ENCODE data around the gene PLBD2.

The PLBD2 gene

DNA sequence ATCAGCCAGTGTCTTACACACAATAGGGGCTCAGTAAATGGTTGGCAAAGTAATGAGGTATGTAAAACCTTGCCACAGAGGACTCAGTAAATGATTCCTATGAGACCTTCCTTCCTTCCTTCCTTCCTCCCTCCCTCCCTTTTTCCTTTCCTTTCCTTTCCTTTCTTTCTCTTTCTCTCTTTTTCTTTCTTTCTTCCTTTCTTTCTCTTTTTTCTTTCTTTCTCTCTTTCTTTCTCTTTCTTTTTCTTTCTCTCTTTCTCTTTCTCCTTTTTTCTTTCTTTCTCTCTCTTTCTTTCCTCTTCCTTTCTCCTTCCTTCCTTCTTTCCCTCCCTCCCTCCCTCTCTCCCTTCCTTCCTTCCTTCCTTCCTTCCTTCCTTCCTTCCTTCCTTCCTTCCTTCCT lies 37.8 kb downstream of the PLBD2 start:
- DNase-seq (ENCODE audit: low read depth), result no peak

DNA sequence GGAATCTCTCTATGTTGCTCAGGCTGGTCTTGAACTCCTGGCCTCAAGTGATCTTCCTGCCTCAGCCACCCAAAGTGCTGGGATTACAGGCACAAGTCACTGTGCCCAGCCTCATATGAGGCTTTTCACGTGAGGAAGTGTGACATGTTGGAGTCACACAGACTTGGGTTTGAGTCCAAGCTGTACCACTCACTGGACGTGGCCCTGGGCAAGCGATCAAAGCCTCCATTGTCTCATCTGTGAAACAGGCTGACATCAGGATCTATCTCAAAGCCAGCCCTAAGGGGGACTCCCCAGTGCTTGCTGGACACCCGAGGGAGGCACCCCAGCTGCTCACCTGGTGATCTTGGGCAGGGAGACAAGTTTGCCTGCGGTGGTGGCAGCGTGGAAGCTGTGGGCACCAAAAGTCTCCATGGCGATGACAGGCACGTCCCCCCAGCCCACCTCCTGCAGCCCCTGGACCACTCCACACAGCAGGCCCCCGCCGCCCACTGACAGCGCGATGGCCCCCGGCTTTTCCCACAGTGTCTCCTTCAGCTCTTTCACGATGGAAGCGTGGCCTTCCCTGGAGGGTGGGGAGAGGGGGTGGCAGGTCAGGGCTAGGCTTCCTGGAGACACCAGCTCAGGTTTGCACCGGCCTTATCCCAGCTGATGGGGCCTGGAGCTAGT lies 38.6 kb downstream of the PLBD2 start:
- no peak for DNase-seq (ENCODE audit: low read depth)

DNA sequence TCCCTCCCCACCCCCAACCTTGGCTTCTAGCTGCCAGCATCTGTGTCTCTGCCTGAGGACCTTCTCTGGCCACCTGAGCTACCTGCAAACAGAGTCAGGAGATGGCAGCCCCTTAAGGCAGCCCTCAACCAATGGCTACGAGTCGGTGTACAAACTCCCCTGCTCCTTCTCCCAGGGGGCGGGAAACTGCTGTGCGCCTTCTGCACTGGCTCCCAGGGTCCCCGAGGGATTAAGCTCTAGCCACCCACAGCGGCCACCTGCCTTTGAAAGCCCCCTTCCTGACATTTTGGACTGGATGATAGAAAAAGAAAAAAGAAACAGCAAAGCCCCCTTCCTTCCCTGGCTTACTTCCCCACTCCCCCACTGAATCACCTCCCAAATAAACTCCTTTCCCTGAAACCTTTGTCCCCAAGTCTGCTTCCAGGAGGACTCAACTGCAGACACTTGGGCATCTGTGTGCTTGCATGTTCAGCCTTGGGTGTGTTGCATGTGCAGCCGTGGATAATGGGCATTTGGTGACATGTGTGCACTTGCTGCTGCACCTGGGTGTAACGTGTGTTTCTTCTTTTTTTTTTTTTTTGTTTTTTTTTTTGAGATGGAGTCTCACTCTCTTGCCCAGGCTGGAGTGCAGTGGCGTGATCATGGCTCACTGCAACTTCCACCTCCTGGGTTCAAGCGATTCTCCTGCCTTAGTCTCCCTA lies 39.3 kb downstream of the PLBD2 start:
- DNase-seq (ENCODE audit: low read depth), result no peak

DNA sequence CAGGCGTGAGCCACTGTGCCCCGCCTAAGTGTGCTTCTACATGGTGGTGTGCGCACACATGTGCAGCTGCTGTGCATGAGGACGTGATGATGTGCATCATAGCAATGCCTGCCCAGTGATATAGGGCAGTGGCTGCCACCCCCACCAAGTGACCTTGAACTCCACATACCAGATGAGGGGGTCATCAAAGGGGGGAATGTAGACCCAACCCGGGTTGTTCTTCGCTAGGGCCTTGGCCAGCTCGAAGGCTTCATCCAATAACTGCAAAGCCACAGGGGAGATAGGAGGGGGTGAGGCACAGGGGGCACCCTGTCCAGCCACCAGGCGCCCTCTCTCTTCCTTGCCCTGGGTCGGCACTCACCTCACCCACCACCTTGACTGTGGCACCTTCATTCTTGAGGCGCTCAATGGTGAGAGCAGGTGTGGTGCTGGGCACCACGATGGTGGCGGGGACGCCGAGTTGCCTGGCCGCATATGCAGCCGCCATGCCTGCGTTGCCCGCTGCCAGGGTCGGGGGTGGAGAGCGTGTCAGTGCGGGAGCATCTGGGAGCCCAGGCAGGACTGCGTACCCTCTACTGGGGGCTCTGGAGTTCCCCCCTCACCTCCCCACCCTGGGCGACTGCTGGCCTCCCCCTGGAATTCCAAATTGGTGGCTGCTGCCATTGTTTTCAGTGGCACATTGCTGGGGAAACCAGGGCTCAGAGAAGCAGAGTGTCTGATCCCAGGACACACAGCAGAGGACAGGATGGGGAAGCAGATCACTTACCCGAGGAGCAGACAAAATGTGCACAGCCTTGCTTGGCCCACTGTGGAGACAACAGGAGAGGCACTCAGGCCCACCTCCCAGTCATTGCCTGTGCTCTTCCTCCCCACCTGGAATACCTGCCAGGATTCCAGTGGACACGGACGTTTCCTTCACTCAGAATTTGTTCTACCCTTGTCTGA lies 40.2 kb downstream of the PLBD2 start:
- no peak for DNase-seq (ENCODE audit: low read depth)

DNA sequence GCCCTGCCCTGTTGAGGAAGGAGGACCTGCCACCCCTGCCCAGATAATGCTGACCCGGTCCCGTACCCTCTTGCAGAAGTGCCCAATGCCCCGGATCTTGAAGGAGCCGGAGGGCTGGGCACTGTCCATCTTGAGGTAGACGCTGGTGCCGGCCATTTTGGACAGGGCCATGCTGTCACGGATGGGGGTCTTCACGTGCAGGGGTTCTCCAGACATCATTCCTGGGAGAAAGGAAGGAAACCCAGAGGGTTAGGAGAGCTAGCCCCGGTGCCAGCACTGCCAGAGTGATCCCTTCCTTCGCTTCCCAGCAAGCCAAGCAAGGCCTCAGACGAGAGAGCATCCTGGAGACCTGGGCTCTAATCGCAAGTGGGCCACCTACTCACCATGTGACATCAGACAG lies 41.1 kb downstream of the PLBD2 start:
- DNase-seq (ENCODE audit: low read depth), result no peak

DNA sequence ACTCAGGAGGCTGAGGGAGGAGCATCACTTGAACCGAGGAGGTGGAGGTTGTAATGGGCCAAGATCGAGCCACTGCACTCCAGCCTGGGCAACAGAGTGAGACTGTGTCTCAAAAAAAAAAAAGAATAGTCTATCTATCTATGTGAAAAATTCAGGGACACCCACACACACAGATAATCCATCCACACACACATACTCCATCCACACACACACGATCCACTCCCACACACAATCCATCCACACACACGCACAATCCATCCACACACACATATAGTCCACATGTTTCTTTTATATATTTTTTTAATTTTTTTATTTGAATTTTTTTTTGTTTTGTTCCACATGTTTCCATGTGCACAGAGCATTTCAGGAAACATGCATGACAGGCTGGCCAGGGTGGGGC lies 42.0 kb downstream of the PLBD2 start:
- DNase-seq (ENCODE audit: low read depth), result no peak

DNA sequence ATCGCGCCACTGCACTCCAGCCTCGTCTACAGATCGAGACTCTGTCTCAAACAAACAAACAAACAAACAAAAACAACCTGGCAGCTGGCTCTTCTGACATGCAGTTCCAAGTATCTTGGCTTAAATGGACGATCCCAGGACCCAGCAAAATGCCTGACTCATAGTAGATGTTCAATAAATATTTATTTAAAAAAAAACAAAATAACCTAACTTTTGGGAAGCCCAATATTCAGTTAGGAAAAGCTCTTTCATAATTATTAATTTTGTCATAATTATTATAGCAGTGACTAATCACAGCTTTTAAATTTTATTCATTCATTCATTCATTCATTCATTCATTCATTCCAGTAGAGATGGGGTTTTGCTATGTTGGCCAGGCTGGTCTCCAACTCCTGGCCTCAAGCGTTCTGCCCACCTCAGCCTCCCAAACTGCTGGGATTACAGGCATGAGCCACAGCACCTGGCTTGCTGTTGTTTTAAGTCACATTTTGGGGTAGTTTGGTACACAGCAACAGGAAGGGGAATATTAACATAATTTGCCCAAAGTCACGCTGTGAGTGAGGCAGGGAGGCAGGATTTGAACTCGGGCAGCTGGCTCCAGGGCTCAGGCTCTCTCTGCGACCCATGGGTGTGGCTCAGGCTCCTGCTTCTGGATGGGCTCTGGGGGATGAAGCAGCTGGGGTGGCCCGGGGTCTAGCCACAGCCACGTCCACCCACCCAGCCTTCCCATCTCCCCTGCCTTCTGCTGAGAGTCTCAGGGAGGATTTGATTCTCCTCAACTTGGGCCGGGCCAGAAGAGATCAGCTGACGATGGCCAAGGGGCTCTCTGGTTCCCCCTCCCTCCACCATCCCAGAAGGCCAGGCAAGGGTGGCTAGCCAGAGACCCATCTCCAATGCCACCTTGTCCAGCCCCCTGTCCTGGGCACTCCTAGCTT lies 42.9 kb downstream of the PLBD2 start:
- no peak for DNase-seq (ENCODE audit: low read depth)

DNA sequence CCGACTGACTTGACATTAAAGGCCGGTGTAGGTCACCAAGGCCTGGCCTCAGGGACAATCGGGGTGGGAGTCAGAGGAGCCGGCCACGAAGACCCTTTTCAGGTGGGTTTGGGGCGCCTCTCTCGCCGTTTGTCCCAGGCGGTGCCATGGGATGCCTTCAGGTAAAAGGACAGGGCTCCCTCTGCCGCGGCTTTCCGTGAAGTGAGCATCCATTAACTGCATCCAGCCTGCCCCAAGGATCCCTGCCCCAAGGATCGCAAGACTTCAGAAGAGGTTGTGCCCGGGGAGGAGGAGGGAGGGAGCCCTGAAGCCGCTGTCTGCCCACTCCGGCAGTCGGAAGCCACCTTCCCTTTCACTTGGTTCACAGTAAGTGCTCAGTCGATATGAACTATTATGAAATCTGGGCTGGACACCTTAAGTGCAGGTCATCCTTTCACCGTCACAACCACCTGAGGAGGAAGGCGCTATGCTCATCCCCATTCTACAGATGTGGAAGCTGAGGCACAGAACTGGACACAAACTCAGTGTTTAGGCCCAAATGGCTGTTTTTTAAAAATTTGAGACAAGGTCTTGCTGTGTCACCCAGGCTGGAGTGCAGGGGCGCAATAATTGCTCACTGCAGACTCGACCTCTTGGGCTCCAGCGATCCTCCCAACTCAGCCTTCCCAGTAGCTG lies 44.3 kb downstream of the PLBD2 start:
- no peak for DNase-seq (ENCODE audit: low read depth)

DNA sequence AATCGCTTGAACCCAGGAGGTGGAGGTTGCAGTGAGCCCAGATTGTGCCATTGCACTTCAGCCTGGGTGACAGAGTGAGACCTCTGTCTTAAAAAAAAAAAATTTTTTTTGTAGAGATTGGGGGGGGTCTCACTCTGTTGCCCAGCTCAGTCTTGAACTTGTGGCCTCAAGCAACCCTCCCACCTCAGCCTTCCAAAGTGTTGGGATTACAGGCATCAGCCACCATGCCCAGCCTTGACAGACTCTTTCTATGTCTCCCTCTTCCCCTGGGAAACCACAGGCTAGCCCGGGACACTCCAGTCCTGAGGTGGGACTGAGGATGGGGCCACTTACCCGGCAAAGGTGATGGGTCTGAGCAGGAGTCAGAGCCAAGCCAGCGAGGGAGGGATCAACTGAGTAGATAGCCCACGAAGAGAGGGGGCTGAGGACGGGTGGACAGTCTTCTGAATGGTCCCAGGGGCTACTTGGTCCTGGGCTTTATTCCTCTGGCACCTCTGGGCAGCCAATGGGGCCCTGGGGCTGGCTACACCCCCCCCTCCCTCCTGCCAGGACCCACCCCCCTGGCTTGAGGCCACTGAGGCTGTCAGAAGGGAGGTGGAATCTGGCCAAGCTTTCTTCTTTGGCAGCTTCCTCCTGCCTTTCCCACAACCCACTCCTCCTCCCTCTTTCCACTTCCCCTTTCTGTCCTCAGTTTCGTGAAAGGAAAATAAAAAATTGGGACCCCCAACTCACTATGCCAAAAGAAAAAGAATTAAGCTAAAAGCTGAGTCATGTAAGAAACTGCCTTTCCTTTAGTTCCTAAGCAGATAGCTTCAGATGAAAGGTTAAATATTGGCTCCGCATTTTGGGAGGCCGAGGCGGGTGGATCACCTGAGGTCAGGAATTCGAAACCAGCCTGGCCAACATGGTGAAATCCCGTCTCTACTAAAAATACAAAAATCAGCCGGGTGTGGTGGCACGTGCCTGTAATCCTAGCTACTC lies 45.3 kb downstream of the PLBD2 start, which contains the start of gene SDS:
TSS of gene SDS (minus strand) at position 453 of the 981 bp plus-strand sequence. CDS start 4,179 bp downstream, outside the sequence.
- DNase-seq (ENCODE audit: low read depth), result no peak

DNA sequence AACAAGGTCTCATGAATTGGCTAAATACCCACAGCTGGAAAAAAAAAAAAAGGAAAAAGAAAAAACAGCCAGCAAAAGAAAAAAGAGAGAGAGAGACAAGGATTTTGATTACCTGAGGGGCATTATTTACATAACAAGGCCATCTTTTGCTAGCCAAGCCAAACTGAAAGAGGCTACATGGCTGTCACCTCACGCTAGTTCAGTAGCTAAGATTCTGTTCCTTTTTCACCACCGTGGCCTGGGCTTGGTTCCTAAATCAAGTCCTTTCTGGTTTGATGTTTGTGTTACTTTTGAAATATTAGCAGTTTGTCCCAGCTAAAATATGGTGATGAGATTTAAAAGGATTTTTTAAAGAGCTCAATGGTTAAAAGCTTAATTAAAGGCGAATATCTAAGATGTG lies 47.3 kb downstream of the PLBD2 start:
- no peak for DNase-seq (ENCODE audit: low read depth)

DNA sequence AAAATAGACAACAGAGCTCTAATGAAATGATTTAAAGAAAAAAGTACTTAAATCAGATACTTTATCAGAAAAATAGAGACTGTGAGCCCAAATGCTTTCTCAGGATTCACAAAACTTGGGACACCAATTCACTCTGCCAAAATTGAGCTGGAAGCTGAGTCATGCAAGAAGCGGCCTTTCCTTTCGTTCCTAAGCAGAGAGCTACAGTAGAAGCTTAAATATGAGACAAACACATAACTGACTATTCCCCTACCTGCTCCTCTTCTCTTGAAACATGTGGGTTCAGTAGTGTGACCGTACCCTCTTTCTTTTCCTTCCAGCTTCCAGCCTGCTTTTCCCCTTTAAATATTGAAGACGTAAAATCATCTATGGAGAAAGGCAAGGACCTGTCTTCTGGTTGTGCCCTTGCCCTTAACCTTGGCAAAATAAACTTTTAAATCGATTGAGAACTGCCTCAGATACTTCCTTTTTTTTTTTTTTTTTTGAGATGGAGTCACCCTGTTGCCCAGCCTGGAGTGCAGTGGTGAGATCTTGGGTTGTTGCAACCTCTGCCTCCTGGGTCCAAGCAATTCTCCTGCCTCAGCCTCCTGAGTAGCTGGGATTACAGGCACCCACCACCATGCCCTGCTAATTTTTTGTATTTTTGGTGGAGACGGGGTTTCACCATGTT lies 49.7 kb downstream of the PLBD2 start:
- no peak for DNase-seq (ENCODE audit: low read depth)

DNA sequence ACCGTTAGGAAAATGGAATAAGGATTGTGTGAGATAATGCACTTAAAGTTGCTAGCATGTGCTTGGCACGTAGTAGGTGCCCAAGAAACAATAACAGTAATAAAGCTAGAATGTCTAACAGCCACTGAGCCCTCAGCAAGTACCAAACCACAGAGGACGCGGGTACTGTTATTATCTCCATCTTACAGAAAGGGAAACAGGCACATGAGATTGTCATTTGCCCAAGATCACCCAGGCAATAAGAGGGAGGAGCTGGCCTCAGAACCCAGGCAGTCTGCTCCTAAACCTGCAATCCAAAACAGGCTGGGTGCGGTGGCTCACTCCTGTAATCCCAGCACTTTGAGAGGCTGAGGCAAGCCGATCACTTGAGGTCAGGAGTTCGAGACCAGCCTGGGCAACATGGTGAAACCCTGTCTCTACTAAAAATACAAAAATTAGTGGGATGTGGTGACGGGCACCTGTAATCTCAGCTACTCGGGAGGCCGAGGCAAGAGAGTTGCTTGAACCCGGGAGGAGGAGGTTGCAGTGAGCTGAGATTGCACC lies 50.4 kb downstream of the PLBD2 start:
- DNase-seq (ENCODE audit: low read depth), result no peak

DNA sequence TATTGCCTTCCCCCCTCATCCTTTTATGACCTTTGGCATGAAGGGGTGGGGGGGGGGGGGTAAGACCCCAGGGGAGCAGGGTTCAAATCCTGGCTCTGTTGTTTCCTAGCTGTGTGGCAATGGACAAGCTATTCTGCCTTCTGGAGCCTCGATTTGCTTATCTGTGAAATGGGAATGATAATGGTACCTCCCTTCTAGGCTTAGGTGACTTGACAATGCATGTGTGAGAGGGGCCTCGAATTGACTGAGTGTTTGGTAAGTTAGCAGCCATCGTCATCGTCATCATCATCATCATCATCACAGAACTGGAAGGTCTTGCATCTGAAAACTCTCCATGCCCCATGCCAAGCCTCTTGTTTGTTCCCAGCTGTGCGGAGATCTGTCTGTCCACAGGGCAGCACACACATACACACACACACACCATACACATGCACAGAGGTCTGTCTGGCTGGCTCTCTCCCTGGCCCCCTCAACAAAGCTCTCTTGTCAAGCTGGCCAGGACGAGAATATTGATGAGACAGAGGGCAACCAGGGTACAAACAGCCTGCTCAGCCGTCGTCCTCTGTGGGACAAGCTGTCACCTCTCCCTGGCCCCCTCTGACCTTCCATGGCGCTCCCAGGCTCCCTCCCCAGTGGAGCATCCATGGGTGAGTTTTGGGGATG lies 51.2 kb downstream of the PLBD2 start:
- no peak for DNase-seq (ENCODE audit: low read depth)

DNA sequence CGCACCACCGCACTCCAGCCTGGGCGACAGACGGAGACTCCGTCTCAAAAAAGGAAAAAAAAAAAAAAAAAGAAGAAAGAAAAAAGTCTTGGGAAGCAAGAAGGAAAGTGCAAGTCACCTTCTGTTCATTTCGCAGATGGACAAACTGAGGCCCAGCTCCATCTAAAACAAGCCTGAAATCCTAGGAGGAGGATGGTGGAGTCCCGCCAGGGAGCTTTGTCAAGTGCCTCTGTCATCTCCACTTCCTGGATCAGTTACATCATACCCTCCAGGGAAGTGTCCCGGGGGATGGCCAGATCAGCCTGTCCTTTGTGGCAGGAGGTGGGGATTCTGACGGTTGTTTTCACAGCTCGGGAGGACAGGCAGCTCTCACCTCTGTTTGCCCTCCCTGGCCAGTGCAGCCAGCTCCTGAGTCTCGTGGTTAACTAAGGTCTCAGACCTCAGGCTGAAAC lies 55.1 kb downstream of the PLBD2 start:
- no peak for DNase-seq (ENCODE audit: low read depth)

DNA sequence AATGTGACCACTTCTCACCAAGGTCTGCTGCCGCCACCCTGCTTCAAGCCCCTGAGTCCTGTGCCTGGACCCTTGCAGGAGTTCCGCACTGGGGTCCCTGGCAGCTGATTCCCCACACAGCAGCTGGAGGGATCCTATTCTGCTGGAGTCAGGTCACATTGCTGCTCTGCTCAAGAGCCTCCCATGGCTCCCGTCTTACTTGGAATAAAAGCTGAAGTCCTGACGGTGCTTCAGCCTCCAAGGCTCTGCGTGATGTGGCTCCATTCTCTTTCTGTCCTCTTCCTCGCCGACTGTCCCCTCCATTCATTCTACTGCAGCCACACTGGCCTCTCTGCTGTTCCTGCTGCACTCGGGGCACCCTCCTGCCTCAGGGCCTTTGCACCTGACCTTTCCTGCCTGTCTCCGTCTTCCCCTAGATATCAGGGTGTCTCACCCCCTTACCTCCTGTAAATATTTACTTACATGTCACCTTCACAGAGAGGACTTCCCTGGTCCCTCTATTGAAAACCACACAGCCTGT lies 56.2 kb downstream of the PLBD2 start:
- DNase-seq (ENCODE audit: low read depth), result no peak

DNA sequence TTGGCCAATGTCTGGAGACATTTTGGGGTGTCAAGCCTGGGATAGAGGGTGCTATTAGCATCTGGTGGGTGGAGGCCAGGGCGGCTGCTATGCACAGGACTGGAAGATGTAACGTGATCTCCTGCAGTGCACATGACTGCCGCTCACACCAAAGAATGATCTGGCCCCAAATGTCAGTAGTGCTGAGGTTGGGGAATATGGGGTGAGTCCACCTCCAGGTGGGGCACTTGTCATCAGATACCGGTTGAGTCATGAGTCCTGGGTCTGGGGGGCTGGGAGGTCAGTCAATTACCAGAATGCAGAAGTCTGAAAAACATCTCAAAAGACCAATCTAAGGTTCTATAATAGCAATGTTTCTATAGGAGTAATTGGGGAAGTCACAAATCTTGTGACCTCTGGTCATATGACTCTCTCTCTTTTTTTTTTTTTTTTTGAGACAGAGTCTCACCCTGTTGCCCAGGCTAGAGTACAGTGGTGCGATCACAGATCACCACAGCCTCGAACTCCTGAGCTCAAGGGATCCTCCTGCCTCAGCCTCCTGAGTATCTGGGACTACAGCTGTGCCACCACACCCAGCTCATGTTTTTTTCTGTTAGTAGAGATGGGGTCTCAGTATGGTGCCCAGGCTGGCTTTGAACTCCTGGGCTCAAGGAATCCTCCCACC lies 57.8 kb downstream of the PLBD2 start:
- no peak for DNase-seq (ENCODE audit: low read depth)

DNA sequence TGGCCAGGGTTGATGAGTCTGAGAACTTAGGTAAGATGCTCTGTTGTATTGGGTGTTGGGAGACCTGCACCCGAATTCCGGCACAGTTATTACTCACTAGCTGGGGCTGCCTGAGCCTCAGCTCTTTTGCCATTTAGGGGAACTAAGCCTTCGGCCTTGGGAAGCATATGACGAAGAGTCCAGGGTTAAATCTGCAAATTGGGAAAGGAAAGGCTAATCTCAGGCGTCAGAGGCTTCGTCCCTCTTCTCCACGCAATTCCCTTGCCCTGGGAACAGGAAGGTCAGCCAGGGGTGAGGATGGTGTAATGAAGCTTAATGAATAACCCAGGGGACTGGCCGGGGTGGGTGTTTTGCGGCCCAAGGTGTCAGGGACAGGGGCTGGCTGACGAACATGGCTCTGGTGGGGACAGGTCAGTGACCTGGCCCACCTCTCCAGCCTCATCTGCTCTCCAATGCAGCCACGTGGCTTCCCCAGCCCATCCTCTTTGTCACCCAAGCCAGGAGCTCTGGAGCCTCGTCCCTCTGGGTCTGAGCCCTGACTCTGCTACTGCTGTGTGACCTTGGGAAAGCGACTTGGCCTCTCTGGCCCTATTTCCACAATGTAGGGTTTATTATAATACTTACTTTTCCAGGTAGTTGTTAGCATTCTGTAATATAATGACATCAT lies 60.0 kb downstream of the PLBD2 start:
- DNase-seq (ENCODE audit: low read depth), result no peak
